Nephron progenitor cell (in vitro differentiated cells): ENCODE results near the gene BTBD1.
"Not testable (repeated sequence)": the region's sequence is repeated elsewhere in the genome, so short reads cannot be mapped to it uniquely, and the experiment has no call there.

Experiments used
- DNase-seq: peaks from one replicate; pipeline ENCODE4 v3.0.0; 2021
- H3K27ac Mint-ChIP-seq: 2 replicates; pipeline ENCODE4 v1.8.0; 2021; ENCODE audit warnings: mild to moderate bottlenecking, moderate library complexity, mixed read lengths
- H3K27me3 Mint-ChIP-seq: 2 replicates; pipeline ENCODE4 v1.8.0; 2021; ENCODE audit warnings: mild to moderate bottlenecking, low read depth, mixed read lengths; ENCODE audit not compliant: poor library complexity
- H3K36me3 Mint-ChIP-seq: 2 replicates; pipeline ENCODE4 v1.8.0; 2021; ENCODE audit warnings: low read depth, mixed read lengths
- H3K4me1 Mint-ChIP-seq: 2 replicates; pipeline ENCODE4 v1.8.0; 2021; ENCODE audit warnings: mixed read lengths
- H3K4me3 Mint-ChIP-seq: 2 replicates; pipeline ENCODE4 v1.8.0; 2021; ENCODE audit warnings: mild to moderate bottlenecking, moderate library complexity, mixed read lengths
- H3K9me3 Mint-ChIP-seq: 2 replicates; pipeline ENCODE4 v1.8.0; 2021; ENCODE audit warnings: mild to moderate bottlenecking, moderate library complexity, mixed read lengths
- CTCF ChIP-seq: fragments of 200-600 bp; sonication (generic); IDR thresholded peaks from 2 replicates; pipeline ENCODE4 v1.5.0; 2021; ENCODE audit warnings: antibody characterized with exemption

The BTBD1 gene

GRCh38 chr15:83092309-83092976, 25.4 kb upstream of the BTBD1 start:
- H3K4me1 Mint-ChIP-seq, result peaks cover 8% of the 10 kb centered on the region
- H3K27ac Mint-ChIP-seq, result peak overlapping the region; percentile 11
- no peak for TF ChIP-seq CTCF
- H3K9me3 Mint-ChIP-seq, result peaks cover under 1% of the 10 kb centered on the region
- no peaks in the 10 kb centered on the region for H3K36me3 Mint-ChIP-seq
- H3K4me3 Mint-ChIP-seq, result no peak overlapping the region
- H3K27me3 Mint-ChIP-seq, result peaks cover 22% of the 10 kb centered on the region
- DNase-seq, result no peak

GRCh38 chr15:83091965-83092308, 24.9 kb upstream of the BTBD1 start:
- peaks cover 17% of the 10 kb centered on the region for H3K27me3 Mint-ChIP-seq
- not testable (repeated sequence) for H3K4me3 Mint-ChIP-seq, H3K36me3 Mint-ChIP-seq, H3K9me3 Mint-ChIP-seq, DNase-seq, H3K4me1 Mint-ChIP-seq
- peak overlapping the region; percentile 11 for H3K27ac Mint-ChIP-seq

- Mint-ChIP-seq H3K4me1 (peaks cover 8% of the 10 kb centered on the region), H3K36me3 (no peaks in the 10 kb centered on the region), H3K4me3 (no peak overlapping the region), H3K27ac (no peak overlapping the region), H3K9me3 (no peaks in the 10 kb centered on the region), H3K27me3 (peaks cover 7% of the 10 kb centered on the region)
- DNase-seq, result no peak
- no peak for TF ChIP-seq CTCF
Observed at GRCh38 chr15:83090465-83090864, 23.4 kb upstream of the BTBD1 start.

DNA sequence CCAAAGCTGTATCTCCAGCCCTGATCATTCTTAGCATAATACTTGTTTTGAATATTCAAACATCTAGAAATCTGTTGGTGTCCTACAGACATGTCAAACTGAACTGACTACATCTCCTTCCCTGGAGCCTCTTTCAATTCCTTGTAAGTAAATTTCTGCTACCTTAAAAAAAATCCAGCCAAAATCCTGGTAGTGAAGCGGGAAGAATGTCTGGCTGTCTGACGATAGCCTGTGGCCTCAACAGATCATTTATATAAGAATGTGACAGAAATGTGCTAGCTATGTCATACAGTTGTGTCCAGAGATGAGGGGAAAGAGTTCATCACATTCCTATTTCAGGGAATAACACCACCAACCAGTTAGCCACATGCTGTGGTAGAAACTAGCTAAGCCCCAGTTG, 21.8 kb upstream of the BTBD1 start:
- TF ChIP-seq CTCF, result no peak
- DNase-seq, result no peak
- Mint-ChIP-seq H3K36me3 (no peaks in the 10 kb centered on the region), H3K9me3 (no peaks in the 10 kb centered on the region), H3K27ac (peak overlapping the region; percentile 10), H3K4me1 (peaks cover 8% of the 10 kb centered on the region), H3K27me3 (peaks cover 9% of the 10 kb centered on the region), H3K4me3 (no peak overlapping the region)

DNA sequence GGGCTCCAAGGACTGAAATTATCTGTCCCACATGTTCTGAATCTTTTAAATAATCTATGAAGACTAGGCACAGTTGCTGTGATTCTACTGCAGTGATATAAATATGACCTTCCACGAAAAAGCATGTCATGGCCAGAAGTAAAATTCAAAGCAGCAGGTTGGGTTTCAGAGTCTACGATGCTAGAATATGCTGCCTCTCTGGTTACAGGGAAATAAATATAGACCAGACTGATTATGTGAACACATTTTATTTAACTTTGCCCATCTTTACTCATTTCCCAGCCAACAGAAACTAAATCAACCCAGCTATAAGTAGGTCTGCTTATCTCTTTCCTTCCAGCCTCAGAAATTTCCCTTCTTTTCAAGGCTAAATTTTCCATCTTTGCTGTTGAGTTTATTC, 20.5 kb upstream of the BTBD1 start:
- no peaks in the 10 kb centered on the region for H3K36me3 Mint-ChIP-seq
- H3K27me3 Mint-ChIP-seq, result peaks cover 9% of the 10 kb centered on the region
- H3K9me3 Mint-ChIP-seq, result no peaks in the 10 kb centered on the region
- no peak for TF ChIP-seq CTCF
- no peak overlapping the region for H3K4me3 Mint-ChIP-seq
- DNase-seq, result no peak
- H3K4me1 Mint-ChIP-seq, result peaks cover 8% of the 10 kb centered on the region
- no peak overlapping the region for H3K27ac Mint-ChIP-seq

DNA sequence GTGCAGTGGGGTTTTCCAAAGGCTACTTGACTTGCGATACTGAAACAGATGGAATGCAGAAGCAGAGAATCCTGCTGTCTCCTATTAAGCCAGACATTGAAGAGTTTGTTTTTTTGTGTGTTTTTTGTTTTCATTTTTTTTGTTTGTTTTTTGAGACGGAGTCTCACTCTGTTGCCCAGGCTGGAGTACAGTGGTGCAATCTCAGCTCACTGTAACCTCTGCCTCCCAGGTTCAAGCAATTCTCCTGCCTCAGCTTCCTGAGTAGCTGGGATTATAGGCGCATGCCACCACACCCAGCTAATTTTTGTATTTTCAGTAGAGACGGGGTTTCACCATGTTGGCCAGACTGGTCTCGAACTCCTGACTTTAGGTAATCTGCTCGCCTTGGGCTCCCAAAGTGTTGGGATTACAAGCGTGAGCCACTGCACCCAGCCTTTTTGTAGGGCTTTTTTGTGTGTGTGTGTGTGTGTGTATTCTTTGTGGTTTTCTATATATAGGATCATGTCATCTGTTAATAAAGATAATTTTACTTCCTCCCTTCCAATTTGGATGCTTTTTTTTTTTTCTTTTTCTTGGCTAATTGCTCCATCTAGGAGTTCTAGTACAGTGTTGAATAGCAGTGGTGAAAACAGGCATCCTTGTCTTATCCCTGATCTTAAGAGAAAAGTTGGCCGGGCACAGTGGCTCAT, 19.0 kb upstream of the BTBD1 start:
- not testable (repeated sequence) for H3K4me3 Mint-ChIP-seq, H3K4me1 Mint-ChIP-seq, H3K9me3 Mint-ChIP-seq, DNase-seq, H3K36me3 Mint-ChIP-seq, H3K27ac Mint-ChIP-seq
- peaks cover 14% of the 10 kb centered on the region for H3K27me3 Mint-ChIP-seq

DNA sequence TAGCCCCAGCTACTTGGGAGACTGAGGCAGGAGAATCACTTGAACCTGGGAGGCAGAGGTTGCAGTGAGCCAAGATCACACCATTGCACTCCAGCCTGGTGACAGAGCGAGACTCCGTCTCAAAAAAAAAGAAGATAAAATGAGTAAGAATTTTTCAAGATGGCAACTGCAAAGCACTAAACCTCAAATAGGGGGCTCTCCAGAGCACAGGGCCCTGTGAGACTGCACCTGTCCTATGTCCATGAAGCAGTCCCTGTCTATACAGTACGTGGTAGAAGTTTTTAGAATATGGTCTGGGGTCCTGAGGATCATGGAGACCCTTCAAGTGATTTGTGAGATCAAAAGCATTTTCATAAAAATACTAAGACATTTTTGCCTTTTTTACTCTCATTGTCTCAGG, 18.4 kb upstream of the BTBD1 start:
- not testable (repeated sequence) for H3K4me3 Mint-ChIP-seq, H3K9me3 Mint-ChIP-seq, DNase-seq, H3K27ac Mint-ChIP-seq, H3K4me1 Mint-ChIP-seq, H3K36me3 Mint-ChIP-seq
- peaks cover 14% of the 10 kb centered on the region for H3K27me3 Mint-ChIP-seq
